Psoas muscle (tissue), 8 donors: ENCODE measurements around the gene CDON. TPM values are rescaled to one million over a fixed set of nuclear protein-coding genes. Genes with fewer than 3 reads are reported as not detected.

Experiments
- ATAC-seq, 4 donors: fragments of 200-7000 bp; cut with Tn5 transposase; one replicate each; pipeline ENCODE4 v1.9.1; 2020; ENCODE audit warnings: moderate library complexity in 3 of 4, mild to moderate bottlenecking in 2 of 4
- DNase-seq, 2 donors: peaks; one replicate each; pipeline ENCODE4 v3.0.0-alpha.2; 2020
- H3K27ac ChIP-seq: fragments of 200-600 bp; one replicate; pipeline ENCODE4 v1.8.0; 2022
- H3K27me3 ChIP-seq, 3 donors: fragments of 200-600 bp in 1 of 3; one replicate each; pipeline versions ENCODE4 v1.6.1 to v1.8.0; 2013 to 2022; ENCODE audit warnings: low read length in 2 of 3, mild to moderate bottlenecking in 2 of 3, moderate library complexity in 1 of 3; ENCODE audit not compliant: insufficient read depth in 3 of 3
- H3K36me3 ChIP-seq, 2 donors: fragments of 200-600 bp in 1 of 2; one replicate each; pipeline versions ENCODE4 v1.6.1 to v1.8.0; 2013 to 2022; ENCODE audit warnings: low read depth in 1 of 2, mild to moderate bottlenecking in 1 of 2, moderate library complexity in 1 of 2; ENCODE audit not compliant: insufficient read depth in 1 of 2
- H3K4me1 ChIP-seq: fragments of 200-600 bp; one replicate; pipeline ENCODE4 v1.8.0; 2022
- H3K4me3 ChIP-seq: fragments of 200-600 bp; one replicate; pipeline ENCODE4 v1.8.0; 2022; ENCODE audit warnings: mild to moderate bottlenecking
- H3K9me3 ChIP-seq: fragments of 200-600 bp; one replicate; pipeline ENCODE4 v1.8.0; 2022
- CTCF ChIP-seq: fragments of 200-600 bp; IDR thresholded peaks from one replicate; pipeline ENCODE4 v1.8.0; 2022; ENCODE audit warnings: antibody characterized with exemption
- WGBS, 3 donors: extraction: QIAGEN DNeasy Blood & Tissue Kit; methylation state at CpG; one replicate each; pipeline versions ENCODE4 v1.1.6 to v1.1.7; 2013; 5-methylcytosine and 5-hydroxymethylcytosine counted together
- intact Hi-C, 2 donors: fragments of 100-400 bp; cut with DNase I; formaldehyde crosslinking; loops; one replicate each; pipeline versions ENCODE4 v1.11.0 to v1.14.2; 2022
- polyA plus RNA-seq, 3 donors: library from polyadenylated mRNA; stranded (reverse); fragments of 200-250 nt; gene quantifications; one replicate each; pipeline ENCODE4 v1.2.3, GENCODE V29; 2013
- total RNA-seq, 4 donors: library from RNA; stranded (reverse); fragmentation: NEBNext Ultra II Directional in 2 of 4; extraction: Animal tissue kit (Norgen Biotek cat#: 25700) in 2 of 4; gene quantifications; one replicate each; pipeline versions ENCODE4 v1.2.1 to v1.2.4, GENCODE V29; 2021 to 2023
- donor health status: healthy with polysubstance abuse.
- donor health status: DM: no; HTN: no; CAD: no; lungs with moderate emphysema.
- donor health status: Bipolar disorder and iron deficiency.
- donor health status: healthy.
- donor health status: DM: yes; HTN: yes; CAD: no.
- donor health status: DM: no; HTN: no; CAD: no.
- donor health status: DM: no; HTN: no; CAD: no.
- donor health status: DM: yes; HTN: yes; CAD: no.

The CDON gene
- total and polyA plus RNA-seq, 7 donors: 0.63 to 5.6 (median 1.3) TPM

DNA sequence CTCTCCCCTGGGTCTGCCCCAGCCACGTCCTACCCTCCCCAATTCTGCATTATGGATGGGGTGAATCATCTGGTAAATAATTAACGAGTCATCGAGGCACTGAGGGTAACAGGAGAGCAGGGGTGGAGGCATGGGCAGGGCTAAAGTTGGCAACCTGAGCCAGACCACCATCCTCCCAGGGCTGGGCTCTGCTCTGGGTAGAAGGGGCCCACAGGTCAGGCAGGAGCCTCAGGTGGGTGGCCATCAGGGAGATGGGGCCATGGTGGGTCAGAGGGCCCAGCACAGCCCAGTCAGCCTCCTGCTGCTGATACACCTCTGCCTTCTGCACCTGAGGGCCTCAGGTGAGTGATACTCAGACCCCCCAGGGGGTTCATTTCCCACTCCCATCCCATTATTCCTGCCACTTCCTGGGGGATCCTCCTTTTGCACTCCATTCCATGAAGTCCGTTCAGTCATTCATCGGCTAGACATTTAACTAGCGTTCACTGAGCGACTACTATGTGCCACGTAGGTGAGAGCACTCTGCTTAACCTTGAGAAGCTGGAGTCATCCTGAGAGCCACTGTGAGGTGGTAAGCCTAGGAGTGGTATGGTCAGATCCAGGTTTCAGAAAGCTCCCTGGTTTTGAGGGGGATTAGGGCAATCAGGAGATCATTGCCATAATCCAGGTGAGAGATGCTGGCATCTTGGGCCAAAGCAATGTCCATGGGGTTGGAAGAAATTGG lies 116.7 kb downstream of the CDON start, which contains the start of gene VSIG10L2:
TSS of gene VSIG10L2 (plus strand) at position 248 of the 724 bp plus-strand sequence. CDS start at position 260, 12 bp downstream.
- DNase-seq: no peak
- intact Hi-C loops: loop anchor here in 1 of 2 donors (10.0 kb wide), 2 partner anchors 119 to 169 kb away; partner anchors contain the start of gene CDON
- no peaks in the 10 kb centered on the region for H3K27me3 ChIP-seq
- no peak within 1 kb of the TSS for H3K4me3 ChIP-seq
- ATAC-seq: no peak
- no peaks in the 10 kb centered on the region for H3K36me3 ChIP-seq
- WGBS, 3 donors: 85 to 90% (median 88%) methylated on average over 8 of the region's 8 CpGs
- no peaks in the 10 kb centered on the region for H3K9me3 ChIP-seq
- H3K27ac ChIP-seq: no peak within 1 kb of the TSS
- H3K4me1 ChIP-seq: no peaks in the 10 kb centered on the region
- no peak for TF ChIP-seq CTCF

GRCh38 chr11:125945011-125945796 lies 117.5 kb downstream of the CDON start:
- Histone ChIP-seq H3K4me1 (no peaks in the 10 kb centered on the region), H3K27me3 (no peaks in the 10 kb centered on the region), H3K9me3 (no peaks in the 10 kb centered on the region), H3K36me3 (no peaks in the 10 kb centered on the region), H3K4me3 (no peak overlapping the region), H3K27ac (no peak overlapping the region)
- DNase-seq (no peak), ATAC-seq (no peak)
- no peak for TF ChIP-seq CTCF
- intact Hi-C loops: loop anchor here in 1 of 2 donors (10.0 kb wide), 2 partner anchors 120 to 170 kb away; partner anchors contain the start of gene CDON
- WGBS, 3 donors: 68 to 77% (median 73%) methylated on average over 15 of the region's 15 CpGs

DNA sequence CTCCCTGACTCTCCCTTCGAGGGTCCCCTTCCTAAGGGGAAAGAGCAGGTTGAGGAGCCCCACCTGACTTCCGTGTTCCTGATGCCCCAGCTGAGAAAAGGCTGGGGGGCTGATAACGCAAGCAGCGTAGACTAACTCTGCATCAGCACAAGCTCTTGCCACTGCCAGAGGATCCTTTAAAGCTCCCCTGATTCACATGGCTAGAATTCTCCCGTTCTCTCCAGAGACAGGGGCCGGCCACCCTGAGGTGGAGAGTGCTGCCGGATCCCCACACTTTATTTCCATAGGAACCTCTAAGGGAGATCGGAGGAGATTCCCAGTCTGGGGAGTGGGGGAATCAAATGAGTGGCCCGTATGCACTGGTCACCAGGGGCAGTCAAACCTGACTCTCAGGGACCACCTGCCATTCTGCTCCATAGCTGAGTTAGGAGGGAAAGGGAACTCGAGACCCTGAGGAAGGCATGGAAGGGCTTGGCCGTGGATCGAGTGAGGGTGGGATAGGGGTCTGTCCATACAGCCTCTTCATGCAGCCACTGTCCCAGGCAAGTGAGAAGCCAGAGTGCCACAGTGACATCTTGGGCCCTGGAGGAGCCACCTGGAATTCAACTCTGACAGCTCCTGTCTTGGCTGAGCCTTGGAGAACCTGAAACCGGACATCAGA lies 118.2 kb downstream of the CDON start:
- intact Hi-C loops: loop anchor here (5.0 to 10.0 kb wide), 3 partner anchors 120 to 248 kb away; partner anchors contain the start of gene CDON (in 1 of the 2)
- no peaks in the 10 kb centered on the region for H3K9me3 ChIP-seq

More for the DNA sequence above, 118.2 kb downstream of the CDON start:
- ATAC-seq: no peak
- 81 to 88% (median 86%) methylated on average over 13 of the region's 13 CpGs for WGBS, 3 donors
- Histone ChIP-seq H3K4me1 (no peaks in the 10 kb centered on the region), H3K27me3 (no peaks in the 10 kb centered on the region), H3K4me3 (no peak overlapping the region), H3K27ac (no peak overlapping the region), H3K36me3 (no peaks in the 10 kb centered on the region)
- no peak for DNase-seq
- no peak for TF ChIP-seq CTCF
